BE2C (cell line): ENCODE data around the gene FANCC.

Experiments used
- DNase-seq: peaks from one replicate; pipeline ENCODE4 v3.0.0-alpha.2; 2020
- H3K27me3 ChIP-seq: fragments of 250-450 bp; sonication (Bioruptor Pico); 2 replicates; pipeline ENCODE4 v1.5.1; 2020; ENCODE audit warnings: mild to moderate bottlenecking
- H3K36me3 ChIP-seq: fragments of 250-450 bp; sonication (Bioruptor Pico); 2 replicates; pipeline ENCODE4 v1.5.1; 2020; ENCODE audit warnings: mild to moderate bottlenecking
- H3K4me1 ChIP-seq: fragments of 250-450 bp; sonication (Bioruptor Pico); 2 replicates; pipeline ENCODE4 v1.5.1; 2020
- H3K4me3 ChIP-seq: 2 replicates; pipeline ENCODE4 v1.5.1; 2011; ENCODE audit warnings: low read depth, low read length
- H3K9me3 ChIP-seq: fragments of 250-450 bp; sonication (Bioruptor Pico); 2 replicates; pipeline ENCODE4 v1.5.1; 2020
- CTCF ChIP-seq: IDR thresholded peaks from 2 replicates; pipeline ENCODE4 v1.5.1; 2012; ENCODE audit warnings: mild to moderate bottlenecking, low read depth, low read length

The FANCC gene

GRCh38 chr9:95086564-95086955, 230.9 kb downstream of the FANCC start:
- no peaks in the 10 kb centered on the region for H3K9me3 ChIP-seq
- peaks cover 83% of the 10 kb centered on the region for H3K36me3 ChIP-seq
- H3K4me3 ChIP-seq = no peak overlapping the region
- DNase-seq = no peak
- H3K27me3 ChIP-seq = no peaks in the 10 kb centered on the region
- peaks cover 24% of the 10 kb centered on the region for H3K4me1 ChIP-seq
- TF ChIP-seq CTCF = no peak

- H3K36me3 ChIP-seq = peaks cover 83% of the 10 kb centered on the region
- DNase-seq = no peak
- TF ChIP-seq CTCF = no peak
These were observed 231.5 kb downstream of the FANCC start for GRCh38 chr9:95085861-95086563.

GRCh38 chr9:95085036-95085770, 232.3 kb downstream of the FANCC start:
- H3K4me1 ChIP-seq = peaks cover 12% of the 10 kb centered on the region
- DNase-seq = no peak

More at GRCh38 chr9:95085861-95086563, 231.5 kb downstream of the FANCC start:
- Histone ChIP-seq H3K9me3 (no peaks in the 10 kb centered on the region), H3K4me1 (peaks cover 18% of the 10 kb centered on the region), H3K4me3 (no peak overlapping the region), H3K27me3 (no peaks in the 10 kb centered on the region)

GRCh38 chr9:95084254-95084934, 233.1 kb downstream of the FANCC start:
- TF ChIP-seq CTCF = no peak
- no peak for DNase-seq
- no peak overlapping the region for H3K4me3 ChIP-seq
- no peaks in the 10 kb centered on the region for H3K27me3 ChIP-seq
- peaks cover 88% of the 10 kb centered on the region for H3K36me3 ChIP-seq
- H3K9me3 ChIP-seq = no peaks in the 10 kb centered on the region
- H3K4me1 ChIP-seq = peaks cover 4% of the 10 kb centered on the region

More at GRCh38 chr9:95085036-95085770, 232.3 kb downstream of the FANCC start:
- H3K27me3 ChIP-seq = no peaks in the 10 kb centered on the region
- no peak for TF ChIP-seq CTCF
- peaks cover 86% of the 10 kb centered on the region for H3K36me3 ChIP-seq
- H3K9me3 ChIP-seq = no peaks in the 10 kb centered on the region
- H3K4me3 ChIP-seq = no peak overlapping the region

- peaks cover 91% of the 10 kb centered on the region for H3K36me3 ChIP-seq
These were observed 234.3 kb downstream of the FANCC start for GRCh38 chr9:95083086-95083768.

More at GRCh38 chr9:95083086-95083768, 234.3 kb downstream of the FANCC start:
- Histone ChIP-seq H3K4me3 (no peak overlapping the region), H3K27me3 (no peaks in the 10 kb centered on the region), H3K9me3 (no peaks in the 10 kb centered on the region), H3K4me1 (no peaks in the 10 kb centered on the region)
- TF ChIP-seq CTCF = no peak
- no peak for DNase-seq
